ENCODE data around the gene GPATCH2.
"Not testable (repeated sequence)": the region's sequence is repeated elsewhere in the genome, so short reads cannot be mapped to it uniquely, and the experiment has no call there.

The GPATCH2 gene

GRCh38 chr1:217524787-217525520, 105.9 kb downstream of the GPATCH2 start:
- DNase-seq: no peak

DNA sequence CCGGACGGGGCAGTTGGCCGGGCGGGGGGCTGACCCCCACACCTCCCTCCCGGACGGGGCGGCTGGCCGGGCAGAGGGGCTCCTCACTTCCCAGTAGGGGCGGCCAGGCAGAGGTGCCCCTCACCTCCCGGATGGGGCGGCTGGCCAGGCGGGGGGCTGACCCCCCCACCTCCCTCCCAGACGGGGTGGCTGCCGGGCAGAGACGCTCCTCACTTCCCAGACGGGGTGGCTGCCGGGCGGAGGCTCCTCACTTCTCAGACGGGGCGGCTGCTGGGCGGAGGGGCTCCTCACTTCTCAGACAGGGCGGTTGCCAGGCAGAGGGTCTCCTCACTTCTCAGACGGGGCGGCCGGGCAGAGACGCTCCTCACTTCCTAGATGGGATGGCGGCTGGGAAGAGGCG, 107.0 kb downstream of the GPATCH2 start:
- not testable (repeated sequence) for DNase-seq

GRCh38 chr1:217522277-217522676, 108.6 kb downstream of the GPATCH2 start:
- DNase-seq: peak; percentile 48

DNA sequence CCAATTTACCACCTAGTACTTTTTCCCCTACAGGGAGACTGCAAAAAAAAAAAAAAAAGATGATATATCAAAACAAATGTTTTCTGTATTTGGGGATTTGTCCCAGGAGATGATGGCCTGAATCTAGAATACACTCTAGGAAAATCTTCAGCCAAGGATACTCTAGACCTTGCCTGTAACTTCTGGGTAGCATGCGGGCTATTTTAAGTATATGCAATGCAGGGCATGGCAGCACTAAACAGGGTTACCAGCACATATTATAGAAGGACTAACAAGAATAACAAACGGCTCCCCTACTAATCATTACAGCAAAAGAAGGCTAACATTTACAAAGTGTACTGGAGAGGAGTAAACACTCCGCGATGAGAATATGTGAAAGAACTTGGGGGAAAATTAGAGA, 109.6 kb downstream of the GPATCH2 start:
- peak; percentile 26 for DNase-seq

- peak; percentile 21 for DNase-seq
Measured at GRCh38 chr1:217506878-217507277, 124.0 kb downstream of the GPATCH2 start.

DNA sequence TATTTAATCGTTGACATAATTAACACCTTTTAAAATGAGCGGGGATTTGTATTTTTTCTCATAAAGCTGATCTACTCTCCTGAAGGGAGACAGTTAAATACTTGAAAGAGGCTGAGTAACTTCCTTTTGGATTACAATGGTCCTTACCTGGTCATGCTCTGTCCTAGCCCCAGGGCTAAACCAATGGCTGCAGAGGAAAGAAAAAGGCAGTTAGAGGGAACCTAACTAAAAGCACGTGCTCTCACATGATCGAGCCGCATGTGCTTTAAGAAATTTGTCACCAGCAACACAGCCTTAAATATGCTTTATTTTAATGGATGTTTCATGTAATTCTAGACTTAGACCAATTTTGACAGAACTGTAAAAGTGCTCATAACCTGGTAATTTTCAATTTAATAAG, 132.7 kb downstream of the GPATCH2 start:
- DNase-seq: no peak

- no peak for DNase-seq
Measured at GRCh38 chr1:217495249-217495648, 135.6 kb downstream of the GPATCH2 start.

- DNase-seq: no peak
Measured at GRCh38 chr1:217494767-217495166, 136.1 kb downstream of the GPATCH2 start.

- DNase-seq: peak; percentile 87
Measured at GRCh38 chr1:217493290-217493689, 137.6 kb downstream of the GPATCH2 start.

DNA sequence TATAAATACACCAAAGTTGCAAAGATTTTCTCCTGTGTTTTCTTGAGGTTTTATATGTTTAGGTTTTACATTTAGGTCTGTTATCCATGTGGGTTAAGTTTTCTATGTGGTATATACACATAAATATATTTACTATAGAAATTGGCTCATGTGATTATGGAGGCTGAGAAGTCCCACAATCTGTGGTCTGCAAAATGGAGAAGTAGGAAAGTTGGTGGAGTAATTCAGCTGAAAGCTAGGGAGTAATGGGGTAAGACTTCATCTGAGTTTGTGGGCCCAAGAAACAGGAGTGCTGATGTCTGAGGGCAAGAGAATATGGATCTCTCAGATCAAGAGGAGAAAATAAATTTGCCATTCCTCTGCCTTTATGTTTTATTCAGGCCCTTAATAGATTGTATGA, 146.0 kb downstream of the GPATCH2 start:
- no peak for DNase-seq

- peak; percentile 70 for DNase-seq
Measured at GRCh38 chr1:217482356-217483102, 148.4 kb downstream of the GPATCH2 start.

- no peak for DNase-seq
Measured at GRCh38 chr1:217478450-217478849, 152.4 kb downstream of the GPATCH2 start.

DNA sequence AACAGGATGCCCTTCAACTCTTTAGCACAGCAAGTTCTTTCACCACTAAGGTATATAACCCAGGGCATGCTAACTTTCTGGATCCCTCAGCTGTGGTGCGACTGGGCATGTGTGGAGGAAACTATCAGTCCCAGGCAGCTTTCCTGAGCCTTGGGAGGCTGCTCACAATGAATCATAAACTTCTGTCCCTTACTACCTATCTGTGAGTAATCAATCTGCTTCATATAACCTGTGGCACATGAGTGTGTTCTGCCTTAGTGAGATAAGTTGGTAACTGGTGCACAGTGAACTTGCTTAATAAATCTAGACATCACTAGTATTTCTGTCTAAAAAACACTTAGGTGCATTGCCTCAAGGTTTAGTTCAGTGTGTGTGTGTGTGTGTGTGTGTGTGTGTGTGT, 158.0 kb downstream of the GPATCH2 start:
- DNase-seq: no peak

- peak; percentile 9 for DNase-seq
Measured at GRCh38 chr1:217471403-217471802, 159.5 kb downstream of the GPATCH2 start.

DNA sequence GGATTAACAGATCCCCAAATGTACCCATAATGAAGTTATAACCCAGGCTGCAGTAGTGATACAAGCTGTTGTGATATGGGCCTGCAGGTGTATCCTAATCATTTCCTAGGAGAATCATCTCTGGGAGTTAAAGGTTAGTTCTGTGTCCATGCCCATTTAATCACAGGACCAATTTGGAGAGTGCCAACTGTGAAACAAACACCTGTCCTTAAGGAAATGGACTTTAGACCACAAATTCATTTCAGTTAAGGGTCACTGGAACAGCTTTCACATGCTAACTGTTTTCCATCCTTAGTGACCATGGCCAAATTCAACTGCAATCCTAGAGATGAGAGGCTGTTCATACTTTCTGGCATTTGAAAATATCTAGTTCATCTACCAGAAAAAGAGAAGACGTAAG, 160.9 kb downstream of the GPATCH2 start:
- DNase-seq: peak; percentile 76

DNA sequence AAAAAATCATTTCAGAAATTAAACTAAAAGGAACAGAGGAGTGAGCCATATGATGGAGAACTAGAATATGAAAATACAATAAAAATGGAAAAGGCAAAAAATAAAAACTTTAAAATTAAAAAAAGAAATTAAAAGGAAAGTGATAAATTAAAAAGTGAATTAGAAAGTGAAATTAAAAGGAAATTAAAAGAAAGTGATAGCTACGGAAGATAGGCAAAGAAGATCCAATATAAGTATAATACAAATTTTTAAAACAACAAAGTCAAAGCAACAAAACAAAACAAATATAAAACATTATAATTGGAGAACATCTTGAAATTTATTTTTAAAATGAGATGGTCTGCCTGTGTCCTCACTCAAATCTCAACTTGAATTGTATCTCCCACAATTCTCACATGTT, 165.8 kb downstream of the GPATCH2 start:
- no peak for DNase-seq

GRCh38 chr1:217462666-217463065, 168.2 kb downstream of the GPATCH2 start:
- DNase-seq: no peak

DNA sequence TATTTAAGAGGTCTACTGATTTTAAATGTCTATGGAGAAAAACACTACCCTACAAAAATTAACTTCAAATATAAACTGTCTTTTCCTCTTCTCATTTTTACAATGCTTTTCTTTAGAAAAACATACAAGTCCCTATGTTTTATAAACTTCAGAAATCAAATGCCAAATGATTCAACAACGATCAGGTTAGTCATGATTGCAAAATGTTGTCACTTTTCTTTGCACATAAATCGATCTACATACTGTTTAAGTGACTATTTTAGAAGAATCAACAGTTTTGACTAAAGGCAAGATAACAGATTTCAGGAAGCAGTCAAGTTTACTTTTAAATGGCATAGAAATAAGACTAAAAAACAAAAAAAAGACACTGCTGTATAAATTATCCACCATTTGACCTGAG, 168.7 kb downstream of the GPATCH2 start:
- no peak for DNase-seq

DNA sequence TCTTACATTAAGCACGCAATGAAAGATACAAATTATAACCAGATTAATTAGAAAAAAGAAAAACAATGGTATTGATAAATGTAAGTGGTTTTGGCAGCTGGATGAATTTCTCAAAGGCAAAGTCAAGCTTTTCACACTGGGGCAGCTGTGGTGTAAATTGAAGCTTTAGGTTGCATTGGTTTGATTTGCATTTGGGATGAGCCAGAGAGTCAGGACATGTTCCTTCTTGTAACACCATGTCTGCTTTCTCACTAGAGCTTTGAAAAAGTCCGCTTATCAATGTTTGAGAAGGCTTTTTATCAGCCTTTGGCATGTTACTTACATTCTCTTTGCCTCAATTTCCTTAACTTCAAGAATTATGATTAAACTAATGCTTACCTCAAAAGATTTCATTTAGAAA, 173.9 kb downstream of the GPATCH2 start:
- no peak for DNase-seq

GRCh38 chr1:217456261-217456660, 174.6 kb downstream of the GPATCH2 start:
- no peak for DNase-seq

DNA sequence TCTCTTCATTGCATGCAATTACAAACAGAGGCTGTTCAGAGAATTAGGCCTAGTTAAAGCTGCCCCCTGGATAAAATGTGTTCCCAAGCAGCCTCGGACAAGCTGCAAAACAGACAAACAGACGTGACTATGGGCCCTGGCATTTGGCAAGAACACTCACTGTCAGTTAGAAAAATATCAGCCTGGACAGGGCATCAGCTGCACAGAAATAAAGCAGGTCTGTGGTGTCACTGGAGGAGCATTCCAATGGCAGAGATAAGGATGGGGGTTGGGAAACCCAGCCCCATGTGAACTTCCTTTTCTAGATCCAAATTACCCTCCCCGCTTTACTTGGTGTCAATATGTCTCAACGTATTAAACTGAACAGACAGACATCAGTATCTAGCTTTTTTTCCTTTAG, 177.1 kb downstream of the GPATCH2 start:
- no peak for DNase-seq

DNA sequence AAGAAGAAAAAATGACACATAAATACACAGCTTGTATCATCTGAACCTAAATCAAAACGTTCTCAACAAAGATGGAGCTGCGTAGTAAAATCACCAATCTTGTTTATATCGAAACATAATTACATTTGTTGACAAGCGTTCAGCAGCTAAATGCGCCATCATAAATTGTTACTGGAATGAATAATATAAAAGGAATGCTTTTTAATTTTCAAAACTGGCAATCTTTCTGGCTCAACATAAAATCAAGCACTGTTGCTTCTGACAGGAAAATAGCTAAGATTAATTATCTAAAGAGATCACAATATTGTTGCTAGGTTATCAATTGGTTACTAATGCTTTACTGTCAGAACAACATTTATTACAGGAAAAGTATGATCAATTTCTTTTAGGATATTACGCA, 181.5 kb downstream of the GPATCH2 start:
- DNase-seq: no peak

DNA sequence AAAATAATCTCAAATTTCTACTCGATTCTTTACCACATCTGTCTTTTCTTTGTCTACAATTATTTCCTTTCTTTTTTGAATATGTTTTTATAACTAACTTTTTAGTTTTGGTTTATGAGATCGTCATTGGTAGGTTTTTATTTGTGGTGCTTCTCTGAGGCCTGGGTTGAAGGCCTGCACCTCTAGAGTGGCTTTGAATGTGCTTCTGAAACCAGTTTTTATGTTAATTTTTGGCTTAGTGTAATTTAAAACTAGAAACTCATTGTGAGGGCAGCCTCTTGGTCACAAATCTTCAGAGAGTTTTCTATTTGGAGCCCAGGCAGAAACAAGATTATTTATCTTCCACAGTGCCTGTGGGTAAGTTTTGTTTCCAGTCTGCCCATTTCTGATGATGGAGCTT, 187.0 kb downstream of the GPATCH2 start:
- DNase-seq: no peak

DNA sequence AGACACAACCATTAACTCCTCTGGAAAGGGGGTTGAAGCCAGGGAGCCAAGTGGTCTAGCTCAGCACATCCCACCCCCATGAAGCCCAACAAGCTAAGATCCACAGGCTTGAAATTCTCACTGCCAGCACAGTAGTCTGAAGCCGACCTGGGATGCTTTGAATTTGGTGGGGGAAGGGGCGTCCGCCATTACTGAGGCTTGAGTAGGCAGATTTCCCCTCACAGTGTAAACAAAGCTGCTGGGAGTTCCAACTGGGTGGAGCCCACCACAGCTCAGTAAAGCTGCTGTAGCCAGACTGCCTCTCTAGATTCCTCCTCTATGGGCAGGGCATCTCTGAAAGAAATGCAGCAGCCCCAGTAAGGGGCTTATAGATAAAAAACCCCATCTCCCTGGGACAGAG, 193.5 kb downstream of the GPATCH2 start:
- no peak for DNase-seq

DNA sequence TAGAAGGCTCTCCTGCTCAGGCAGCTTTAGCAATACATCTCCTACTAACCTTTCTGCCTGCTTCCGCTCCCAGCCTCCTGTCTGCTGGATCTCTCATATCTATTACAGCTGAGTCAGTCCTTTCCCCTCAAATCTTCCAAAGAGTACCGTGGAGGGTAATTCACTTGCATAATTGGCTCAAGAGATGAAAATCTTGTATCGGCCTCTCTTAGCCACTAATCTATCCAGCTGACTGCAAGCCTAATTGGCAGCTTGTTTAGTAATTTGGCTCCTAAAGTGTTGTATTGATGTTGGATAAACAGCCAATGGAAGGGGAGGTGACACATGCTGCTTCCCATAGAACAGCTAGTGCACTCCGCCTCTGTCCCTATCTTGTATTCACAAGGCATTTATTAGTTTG, 195.7 kb downstream of the GPATCH2 start:
- DNase-seq: no peak

Measured in DMS53 (cell line).